Stimulated activated CD4-positive, alpha-beta T cell treated with anti-CD3 and anti-CD28 coated beads, Interleukin-12 subunit alpha, Interleukin-12 subunit beta, amount 100 ng/mL, for 24 hours (primary cell): ENCODE results near the gene ACOX3.
"Not testable (repeated sequence)": the region's sequence is repeated elsewhere in the genome, so short reads cannot be mapped to it uniquely, and the experiment has no call there.

Experiments
- DNase-seq, 2 experiments: peaks; one replicate each; pipeline ENCODE4 v3.0.0-alpha.2; 2020; ENCODE audit warnings: low read depth in 2 of 2

The ACOX3 gene

DNA sequence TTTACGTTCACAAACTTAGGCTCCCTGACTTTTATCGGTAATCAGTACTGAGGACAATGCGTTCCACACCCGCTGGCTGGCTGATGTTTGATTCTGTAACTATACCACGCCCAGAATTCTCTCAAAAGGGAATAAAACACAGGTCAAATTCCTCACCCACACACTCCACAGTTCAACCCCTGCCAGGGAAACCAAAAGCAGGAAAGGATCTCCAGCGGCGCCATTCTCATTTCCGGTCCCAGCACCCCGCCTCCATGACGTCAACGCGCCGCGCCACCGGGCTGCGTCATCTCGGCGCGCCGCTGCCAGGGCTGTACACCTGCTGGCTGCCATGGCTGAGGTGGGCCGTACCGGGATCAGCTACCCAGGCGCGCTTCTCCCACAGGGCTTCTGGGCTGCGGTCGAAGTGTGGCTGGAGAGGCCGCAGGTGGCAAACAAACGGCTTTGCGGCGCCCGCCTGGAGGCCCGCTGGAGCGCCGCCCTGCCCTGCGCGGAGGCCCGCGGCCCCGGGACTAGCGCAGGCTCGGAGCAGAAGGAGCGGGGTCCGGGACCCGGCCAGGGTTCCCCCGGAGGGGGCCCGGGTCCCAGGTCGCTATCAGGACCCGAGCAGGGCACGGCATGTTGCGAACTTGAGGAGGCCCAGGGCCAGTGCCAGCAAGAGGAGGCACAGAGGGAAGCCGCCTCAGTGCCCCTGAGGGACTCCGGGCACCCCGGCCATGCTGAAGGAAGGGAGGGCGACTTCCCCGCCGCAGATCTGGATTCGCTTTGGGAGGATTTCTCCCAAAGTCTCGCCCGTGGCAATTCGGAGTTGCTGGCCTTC, at the start of gene ACOX3, which contains the start of gene TRMT44:
Gene ACOX3 (minus strand): TSS at position 232 of the 820 bp plus-strand sequence. CDS start 24,202 bp downstream, outside the sequence.
Gene TRMT44 (plus strand): TSS at position 286 of the 820 bp plus-strand sequence. CDS start 46 bp downstream, at position 332.
- peak; percentile 90 to 94 for DNase-seq

DNA sequence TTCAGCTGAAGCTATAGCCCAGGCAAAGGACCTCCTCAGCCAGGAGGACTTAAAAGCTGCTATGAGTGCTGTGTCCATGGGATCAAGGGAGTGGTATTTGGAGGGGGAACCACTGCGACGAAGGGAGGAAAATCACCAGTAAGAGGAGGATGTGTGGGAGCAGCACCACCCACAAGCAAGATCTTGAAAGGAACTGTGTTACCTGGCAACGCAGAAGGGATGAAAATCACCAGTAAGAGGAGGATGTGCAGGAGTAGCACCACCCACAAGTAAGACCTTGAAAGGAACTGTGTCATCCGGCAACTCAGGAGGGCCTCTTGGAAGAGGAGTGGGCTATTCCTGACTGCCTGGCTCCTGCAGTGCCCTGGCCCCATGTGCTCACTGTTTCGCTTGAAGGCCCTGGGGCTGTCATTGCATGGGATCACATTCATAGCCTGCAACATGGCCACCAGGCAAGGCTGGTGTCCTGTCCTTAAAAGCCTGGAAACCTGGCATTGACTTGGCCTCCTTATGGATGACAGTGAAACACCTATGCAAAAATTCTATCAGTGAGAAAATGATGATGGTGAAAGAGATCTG, 48.4 kb upstream of the ACOX3 start:
- no peak for DNase-seq

DNA sequence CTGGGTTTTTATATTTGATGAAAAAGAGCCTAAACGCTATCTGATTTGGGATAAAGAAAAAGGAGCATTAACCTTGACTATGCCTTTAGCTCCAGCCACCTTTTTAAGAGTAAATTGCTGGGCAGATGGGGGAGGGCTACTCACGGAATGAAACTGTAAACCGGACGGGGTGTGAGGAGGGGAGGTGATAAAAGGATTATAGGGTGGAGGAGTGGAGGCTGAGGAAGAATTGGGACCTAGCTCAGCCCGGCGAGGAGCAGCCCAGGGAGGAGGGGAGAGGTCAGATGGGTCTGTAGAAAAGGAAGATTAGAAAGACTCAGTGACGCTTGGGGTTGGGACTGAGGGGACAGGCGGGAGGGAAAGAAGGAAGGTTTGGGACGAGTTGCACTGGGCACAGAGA, 46.1 kb upstream of the ACOX3 start:
- not testable (repeated sequence) for DNase-seq

DNA sequence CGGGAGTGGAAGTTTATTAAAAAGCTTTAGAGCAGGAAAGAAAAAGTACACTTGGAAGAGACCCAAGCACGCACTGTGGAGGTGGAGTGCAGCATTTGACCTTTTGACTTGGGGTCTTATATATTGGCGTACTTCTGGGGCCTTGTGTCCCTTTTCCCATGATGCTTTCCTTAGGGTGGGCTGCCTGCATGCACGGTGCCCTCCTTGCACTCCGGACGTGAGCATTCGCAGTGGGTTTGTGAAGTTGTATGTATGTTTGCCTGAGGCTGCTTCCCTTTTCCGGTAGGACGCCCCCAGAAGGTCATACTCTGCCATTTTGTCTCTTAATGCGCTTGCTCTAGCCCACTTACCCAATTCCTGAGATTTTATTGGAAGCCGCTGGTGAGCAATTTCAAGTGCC, 39.7 kb upstream of the ACOX3 start:
- DNase-seq = no peak

DNA sequence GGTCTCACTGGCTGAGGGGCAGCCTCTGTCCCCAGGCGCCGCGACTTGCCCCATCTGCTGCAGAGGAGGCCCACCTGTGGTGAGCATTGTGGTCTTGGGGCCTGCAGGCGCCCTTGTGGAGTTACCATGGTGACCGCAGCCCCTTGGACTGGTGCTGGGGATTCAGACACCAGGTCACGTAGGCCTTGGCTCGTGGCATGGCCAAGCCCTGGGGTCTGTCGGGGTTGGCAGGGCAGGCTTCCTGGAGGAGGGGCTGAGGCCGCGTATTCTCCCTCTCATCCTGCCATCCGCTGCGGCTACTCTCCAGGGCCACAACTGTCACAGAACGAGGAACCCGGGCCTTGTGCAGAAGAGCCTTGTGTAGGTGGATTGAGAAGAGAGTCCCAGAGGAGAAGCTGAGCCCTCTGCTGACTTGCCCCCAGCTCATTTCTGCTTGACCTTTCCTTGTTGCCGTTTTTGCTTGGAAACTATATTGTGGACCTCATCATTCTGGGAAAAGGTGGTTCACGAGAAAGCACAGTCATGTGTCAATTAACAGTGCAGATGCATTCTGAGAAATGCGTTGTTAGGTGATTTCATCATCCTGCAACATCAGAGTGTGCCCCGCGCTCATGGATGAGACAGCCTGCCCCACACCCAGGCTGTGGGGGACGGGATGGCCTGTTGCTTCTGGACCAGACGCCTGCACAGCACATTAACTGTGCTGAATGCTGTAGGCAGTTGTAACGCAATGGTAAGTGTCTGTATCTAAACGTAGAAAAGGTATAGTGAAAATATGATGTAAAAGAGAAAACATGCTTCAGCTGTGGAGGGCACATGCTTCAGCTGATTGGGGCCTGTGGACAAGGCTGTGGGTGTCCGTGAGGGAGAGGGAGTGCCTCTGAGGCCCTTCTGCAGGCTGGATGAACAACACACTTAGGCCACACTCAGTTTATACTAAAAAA, 38.5 kb upstream of the ACOX3 start:
- no peak for DNase-seq

DNA sequence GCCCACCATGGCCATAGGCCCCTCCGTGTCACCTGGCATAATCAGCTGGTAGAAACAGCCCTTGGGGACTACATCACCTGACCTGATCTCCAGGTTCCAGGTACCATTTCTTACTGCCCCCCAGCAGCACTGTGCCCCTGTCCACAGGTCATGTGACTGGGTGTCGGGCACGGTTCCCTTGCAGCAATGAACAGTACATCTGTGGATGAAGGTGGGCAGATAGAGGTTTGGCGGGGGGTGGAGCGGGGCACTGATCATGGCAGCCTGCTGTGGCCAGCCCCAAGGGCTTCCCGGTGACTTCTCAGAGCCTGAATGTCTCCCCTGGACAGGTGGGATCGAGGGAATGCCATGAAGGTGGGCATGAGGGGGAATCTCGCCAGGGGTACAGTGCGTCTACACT, 37.8 kb upstream of the ACOX3 start:
- no peak for DNase-seq

DNA sequence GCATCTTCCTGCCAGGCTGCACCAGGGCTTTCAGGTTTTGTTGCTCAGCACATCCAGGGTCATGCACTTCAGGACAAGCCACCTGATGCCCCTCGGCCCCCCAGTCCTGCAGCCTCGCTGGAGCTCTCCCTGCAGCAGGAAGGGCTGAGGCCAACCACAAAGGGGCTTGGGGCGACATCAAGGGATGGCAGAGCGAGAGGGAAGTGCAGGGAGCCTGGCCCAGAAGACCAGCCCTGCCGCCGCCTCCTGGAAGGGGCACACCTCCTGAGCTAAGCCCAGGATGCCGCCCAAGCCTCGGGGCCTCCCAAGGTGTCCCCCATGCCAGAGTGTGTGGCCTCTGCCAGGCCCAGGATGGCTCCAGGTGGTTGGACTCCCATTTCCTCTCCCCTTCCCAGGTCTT, 37.2 kb upstream of the ACOX3 start:
- DNase-seq = no peak

DNA sequence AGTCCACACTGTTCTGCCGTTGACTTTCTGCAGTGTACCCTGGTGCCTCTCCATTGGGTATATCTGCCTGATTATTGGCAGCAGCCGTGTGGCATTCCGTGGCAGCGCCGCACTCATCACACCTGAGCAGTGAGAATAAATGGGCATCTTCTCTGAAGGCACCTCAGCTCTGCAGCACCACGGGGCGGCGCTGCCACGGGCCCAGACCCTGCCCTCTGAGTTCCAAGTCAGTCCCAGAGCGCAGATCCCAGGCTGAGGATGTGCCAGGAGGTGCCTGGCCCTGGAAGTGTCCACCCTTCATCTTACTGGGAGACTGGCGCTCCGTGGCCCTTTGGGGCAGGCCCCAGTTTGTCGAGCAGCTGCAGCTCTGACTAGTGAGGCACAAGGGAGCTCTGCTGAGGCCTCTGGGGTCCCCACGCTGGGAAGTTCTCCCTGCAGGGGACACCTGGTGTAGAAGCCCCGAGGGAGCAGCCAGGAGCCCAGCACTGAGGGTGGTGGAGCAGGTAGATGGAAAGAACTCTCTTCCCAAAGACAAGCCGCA, 36.6 kb upstream of the ACOX3 start:
- no peak for DNase-seq

DNA sequence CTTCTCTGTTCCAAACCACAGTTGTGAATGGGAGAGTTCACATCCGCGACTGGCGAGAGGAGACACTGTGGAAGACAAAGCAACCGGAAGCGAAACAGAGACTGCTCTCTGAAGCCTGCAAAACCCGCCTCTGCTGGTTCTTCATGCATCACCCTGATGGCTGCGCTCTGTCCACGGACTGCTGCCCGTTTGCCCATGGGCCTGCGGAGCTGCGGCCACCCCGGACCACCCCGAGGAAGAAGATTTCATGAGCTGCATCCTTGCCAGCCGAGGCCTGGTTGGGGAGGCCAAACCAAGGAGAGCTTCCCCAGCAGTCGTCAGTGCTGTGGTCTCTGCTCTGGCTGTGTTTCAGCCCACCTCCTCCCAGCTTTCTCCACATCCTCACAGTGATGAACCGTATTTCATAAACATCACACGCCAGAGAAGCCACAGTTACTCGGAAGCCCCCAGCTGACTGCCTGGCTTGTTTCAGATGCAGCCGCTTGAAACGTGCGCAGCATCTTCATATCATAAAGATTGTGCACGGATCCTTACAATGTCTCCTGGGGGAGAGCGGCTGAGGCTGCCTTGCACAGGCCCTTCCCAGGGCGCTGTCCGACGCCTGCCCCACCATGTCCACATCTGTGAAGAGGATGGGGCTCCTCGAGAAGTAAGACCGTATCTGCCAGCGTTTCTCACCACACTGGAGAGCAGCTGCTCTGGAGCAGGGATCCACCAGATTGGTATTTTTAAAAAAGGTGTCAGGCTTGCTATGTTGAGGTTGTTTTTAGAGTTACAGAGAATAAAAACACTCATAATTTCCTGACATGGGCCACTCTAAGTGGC, 35.4 kb upstream of the ACOX3 start:
- no peak for DNase-seq

DNA sequence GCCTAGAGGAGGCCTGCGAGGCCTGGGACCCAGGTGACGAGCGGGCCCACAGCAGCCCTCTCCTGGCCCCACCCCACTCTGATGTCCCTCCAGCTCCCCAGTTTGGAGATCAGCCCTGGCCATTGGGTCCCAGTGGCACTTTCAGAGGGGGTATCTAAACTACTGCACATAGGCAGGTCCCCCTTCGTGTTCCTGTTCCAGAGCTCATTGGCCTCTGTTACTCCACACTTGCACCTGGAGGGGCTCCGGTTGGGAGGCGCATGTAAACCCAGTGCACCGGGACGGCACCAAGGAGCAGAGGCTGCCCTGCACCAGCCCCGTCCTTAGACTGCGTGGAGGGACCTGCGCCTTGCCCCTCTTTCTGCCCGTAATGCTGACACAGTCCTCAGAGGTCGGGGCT, 34.3 kb upstream of the ACOX3 start:
- DNase-seq = no peak

DNA sequence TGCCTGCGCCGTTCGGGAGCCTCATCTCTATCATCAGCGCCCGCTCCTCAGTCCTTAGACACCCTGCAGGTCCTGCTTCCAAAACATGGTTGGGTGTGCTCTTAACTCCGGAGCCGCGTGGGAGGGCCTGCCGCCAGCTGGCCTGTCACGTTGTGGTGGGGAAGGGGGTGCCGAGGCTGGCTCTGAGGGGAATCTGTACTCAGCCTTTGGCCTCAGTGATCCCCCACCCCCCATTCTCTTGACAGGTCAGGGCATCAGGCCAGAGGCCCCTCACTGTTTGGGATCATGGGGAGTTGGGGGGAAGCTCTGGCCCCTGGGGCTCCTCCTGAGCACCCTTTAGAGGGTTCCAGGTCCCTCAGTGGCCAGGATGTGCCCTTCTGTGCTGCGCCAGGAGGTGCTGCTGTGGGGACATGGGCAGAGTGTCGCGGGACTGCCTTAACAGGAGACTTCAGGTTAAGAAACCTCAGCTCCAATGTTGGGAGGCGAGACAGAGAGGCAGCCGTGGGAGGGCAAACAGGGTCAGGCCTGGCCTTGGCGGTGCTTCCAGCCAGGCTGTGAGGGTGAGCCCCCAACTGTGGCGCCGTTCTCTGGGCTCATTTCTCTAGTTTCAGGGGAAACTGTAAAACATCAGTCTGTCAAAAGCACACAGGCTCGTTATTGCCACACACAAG, 33.5 kb upstream of the ACOX3 start:
- no peak for DNase-seq

DNA sequence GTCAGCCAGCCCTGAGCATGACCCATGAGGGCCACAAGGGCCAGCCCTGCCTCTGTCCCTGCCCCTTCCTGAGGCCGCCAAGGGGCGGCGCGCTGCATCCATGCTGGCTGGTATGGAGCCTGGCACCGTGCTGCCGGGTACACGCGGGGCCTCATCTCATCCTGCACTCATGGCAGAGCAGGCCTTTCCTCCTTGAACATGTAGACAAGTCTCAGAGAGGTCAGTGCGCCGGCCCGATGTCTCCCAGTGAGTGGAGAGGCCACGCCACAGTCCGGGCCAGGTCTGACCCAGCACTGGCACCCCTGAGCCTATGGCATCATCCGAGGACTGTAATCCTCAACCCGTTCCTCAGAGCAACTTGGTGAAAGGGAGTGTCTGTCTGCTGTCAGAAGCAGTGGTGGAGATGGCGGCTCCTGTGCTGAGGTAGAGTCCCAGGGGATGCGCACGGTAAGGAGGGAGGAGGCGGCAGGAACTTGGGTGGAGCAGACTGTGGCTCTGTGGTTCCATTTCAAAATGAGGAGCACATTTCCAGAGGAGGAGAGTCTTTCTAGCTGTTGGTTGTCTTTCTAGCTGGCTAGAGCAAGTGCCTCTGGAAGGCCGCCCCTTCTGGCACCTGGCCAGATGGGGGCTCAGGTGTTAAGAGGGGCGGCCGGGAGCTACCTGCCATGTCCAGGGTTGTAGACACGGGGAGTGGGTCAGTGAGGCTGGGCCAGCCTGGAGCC, 32.8 kb upstream of the ACOX3 start:
- no peak for DNase-seq

DNA sequence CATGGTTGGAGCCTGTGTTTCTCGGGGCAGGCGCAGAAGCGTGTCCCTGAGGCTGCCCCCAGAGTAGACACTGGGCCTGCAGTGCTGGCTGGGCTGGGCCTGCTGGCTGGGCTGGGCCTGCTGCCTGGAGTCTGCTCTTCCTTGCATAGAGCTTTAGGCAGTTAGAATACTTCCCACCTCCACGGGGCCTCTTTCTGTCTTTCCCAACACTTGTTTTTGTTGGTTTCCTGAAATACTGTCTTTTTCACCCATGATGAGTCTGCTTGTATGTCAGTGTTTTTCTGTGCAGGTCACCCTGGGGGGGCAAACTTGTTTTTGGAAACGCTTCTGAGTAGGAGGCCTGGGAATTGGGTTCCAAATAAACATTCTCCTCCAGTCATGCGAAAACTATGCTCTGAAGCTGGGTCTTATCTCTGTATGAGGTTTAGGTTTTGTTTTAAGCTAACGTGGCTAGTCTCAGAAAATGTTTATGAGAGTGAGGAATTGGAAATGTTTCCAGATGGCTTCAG, 32.2 kb upstream of the ACOX3 start:
- DNase-seq = no peak

DNA sequence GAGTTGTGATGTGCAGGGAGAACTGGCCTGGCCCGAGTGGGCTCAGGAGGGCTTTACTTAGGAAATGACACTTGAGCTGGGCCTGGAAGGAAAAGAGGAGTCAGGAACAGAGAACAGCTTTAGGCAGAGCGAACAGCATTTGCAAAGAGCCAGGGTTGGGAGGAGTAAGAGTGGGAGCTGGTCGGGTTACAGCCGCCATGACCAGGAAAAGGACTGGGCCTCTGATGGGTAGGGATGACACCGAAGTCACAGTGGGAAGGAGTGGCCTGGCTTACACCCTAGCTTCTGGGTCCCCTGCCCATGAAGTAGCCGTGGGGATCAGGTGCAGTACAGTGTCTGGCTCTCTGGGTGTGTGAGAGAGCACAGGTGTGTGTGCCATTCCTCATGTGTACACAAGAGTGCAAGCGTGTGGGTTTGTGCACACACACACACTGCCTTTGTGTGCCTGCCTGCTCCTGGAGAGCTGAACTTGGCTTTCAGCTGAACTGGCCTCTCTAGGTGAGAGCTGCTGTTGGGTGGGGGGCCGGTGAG, 31.7 kb upstream of the ACOX3 start:
- DNase-seq = no peak

DNA sequence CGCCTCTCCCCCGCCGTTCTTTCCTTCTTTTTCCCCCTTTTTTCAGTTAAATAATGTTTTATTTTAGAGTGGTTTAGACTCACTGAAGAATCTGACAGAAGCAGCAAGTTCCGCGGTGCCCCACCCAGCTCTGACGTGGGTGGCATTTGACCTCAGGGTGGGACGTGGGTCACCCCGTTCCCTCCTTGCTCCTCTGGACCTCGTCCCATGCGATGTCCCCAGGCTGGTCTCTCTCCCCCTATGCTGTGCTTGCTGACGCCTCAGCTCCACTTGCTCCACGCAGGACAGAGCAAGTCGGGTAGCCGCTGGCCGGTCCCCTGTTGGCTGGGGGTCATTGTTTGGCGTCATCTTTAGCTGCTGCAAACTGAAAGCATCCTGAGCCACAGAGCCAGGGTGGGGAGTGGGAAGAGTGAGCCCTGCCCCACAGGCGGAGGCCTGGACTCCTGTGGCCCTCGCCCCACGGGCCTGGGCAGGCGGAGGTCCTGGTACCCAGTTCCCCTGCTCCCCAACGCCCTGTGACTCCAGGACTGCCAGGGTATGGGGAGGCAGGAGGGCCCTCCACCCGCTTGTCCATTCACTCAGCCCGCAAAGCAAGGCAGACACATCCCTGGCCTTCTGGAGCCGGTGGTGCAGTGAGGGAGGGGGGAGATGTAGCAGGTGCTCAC, 30.8 kb upstream of the ACOX3 start:
- no peak for DNase-seq

DNA sequence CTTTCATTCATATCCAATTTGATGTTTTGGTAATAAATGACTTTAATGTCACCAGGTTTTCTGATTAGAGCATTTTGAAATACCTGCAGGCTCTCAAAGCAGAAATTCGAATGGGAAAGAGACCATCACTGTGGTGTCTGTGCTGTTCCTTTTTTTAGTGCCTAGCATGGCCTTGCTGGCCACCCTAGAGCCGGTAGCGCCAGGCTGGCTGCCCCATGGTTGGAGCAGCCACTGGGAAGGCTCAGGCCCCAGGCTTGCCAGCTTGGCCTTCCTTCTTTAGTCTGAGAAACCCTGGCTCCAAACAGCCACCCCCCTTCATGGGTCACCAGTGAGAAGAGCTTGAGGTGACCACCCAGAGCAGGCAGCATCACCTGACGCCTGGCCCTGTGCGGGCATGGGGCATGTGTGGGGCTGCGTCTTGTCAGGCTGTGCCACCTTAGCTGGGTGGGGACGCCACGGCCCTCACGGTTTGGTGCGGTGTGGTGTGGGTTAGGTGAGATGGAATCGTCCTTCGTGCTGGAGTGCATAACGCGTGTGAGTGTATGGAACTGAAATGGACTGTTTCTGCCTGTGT, 30.0 kb upstream of the ACOX3 start:
- DNase-seq = no peak

DNA sequence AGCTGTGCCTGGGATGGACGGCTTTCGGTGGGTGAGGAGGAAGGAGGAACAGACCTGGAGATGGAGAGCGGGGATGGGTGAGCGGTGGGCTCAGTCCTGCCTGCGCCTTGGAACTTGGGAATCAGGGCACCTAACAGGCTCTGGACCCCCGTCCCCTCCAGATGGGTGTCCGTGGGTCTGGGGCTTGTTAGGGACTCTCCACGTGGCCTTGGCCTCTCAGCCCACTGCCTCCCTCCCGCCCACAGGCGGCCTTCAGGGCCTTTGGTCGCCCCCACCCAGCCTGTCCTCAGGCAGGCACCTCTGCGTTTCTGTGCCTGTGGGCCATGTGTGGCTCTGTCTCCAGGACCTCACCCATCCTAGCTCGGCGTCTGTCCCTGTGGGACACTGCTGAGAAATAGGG, 29.0 kb upstream of the ACOX3 start:
- DNase-seq = no peak

DNA sequence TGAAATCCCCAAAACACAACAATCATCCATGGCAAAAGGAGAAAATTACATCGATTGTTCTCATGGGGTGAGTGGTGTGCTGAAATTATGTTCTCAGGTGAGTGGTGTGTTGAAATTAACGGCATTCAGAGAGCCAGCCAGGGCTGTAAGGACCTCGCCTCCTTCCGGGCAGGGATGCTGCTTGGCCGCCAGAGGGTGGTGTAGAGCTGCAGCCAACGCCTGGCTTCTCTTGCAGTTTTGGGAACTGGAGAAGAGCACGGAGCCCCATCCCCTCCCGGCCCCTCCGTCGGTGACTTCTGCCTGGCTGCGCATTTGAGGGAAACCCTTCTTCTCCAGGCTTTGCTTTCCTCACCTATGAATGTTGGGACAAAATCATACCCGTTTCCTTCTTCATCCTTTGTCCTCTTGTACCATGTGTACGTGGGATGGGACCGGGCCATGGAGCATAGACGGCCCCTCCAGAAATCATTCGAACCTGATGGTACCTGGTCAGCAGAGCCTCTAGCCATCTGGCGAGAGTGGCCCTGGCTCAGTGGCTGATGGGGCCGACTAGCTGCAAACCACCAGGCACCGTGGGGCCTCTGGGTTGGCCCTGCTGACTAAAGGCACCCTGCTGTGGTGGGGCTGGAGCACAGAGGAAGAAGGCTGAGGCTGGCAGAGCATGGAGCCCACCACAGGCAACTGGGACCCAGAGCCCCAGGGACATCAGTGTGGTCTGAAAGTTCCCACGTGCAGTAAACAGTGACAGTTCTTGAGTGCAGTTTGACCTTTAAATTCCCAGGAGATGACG, 28.4 kb upstream of the ACOX3 start:
- DNase-seq = peak; percentile 17 to 41
